ENCODE results near the gene RALB. TPM values are rescaled to one million over a fixed set of nuclear protein-coding genes. Genes with fewer than 3 reads are reported as not detected.

RALB gene
- total and polyA plus RNA-seq, 2 of the 8 experiments (the other 6 are each of a cell fraction or from before 2014, with no cell fraction given), result 12.0 to 16.6 TPM

DNA sequence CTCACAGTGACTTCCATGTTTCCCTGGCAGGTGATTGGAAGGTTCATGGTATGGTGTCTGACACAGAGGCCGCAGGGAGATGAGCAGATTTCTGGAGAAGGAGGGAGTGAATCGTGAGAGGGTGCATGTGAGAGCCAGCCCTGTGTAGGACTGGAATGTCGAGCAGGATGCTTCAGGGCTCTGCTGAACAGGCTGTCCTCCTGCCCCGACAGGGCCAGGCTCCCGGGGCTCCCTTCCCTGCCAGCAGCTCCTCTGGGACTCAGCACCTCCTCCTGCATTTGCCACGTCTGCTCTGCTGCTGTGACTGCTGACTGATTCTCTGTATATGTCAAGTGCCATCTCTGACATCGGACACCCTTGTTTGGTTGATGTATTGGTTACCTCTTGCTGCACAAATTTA lies 54.8 kb downstream of the RALB start:
- no peak overlapping the region for H2BK12ac ChIP-seq (ENCODE audit: low read depth, low read length)
- ChIA-PET POLR2A (ENCODE audit: partially characterized antibody) (no interaction called here), CTCF (ENCODE audit: partially characterized antibody) (interaction anchor here (0.9 to 1.3 kb wide), 2 partner anchors 11 to 15 kb away, joined by 3 read pairs; no protein-coding TSS in a partner anchor)
- no peak for FAIRE-seq
- no peak for DNase-seq (ENCODE audit: low read depth in 1 of 2, low spot score in 2 of 2)
- H3K23me2 ChIP-seq (ENCODE audit: low read depth, low read length), result no peaks in the 10 kb centered on the region
- H2BK5ac ChIP-seq (ENCODE audit: low read depth, low read length), result no peak overlapping the region
- peaks cover 0 to 3% (median 2%) of the 10 kb centered on the region in 4 experiments; a peak in 3 of 7 replicates for H3K4me1 ChIP-seq (replicated peaks in 1 of 4; ENCODE audit: control insufficient read depth in 3 of 4, insufficient read depth in 4 of 4, low read length in 3 of 4)
- H4K5ac ChIP-seq (ENCODE audit: insufficient read length, low read depth, low read length), result no peak overlapping the region
- no peaks in the 10 kb centered on the region for H3K36me3 ChIP-seq (ENCODE audit: control insufficient read depth in 2 of 4, insufficient read depth in 4 of 4, low read length in 3 of 4)
- no peak overlapping the region for H3K9ac ChIP-seq (replicated peaks in 1 of 4; ENCODE audit: extremely low read depth in 1 of 4, low read depth in 3 of 4, low read length in 3 of 4)
- H3K9me3 ChIP-seq (ENCODE audit: insufficient read depth in 2 of 2, low read depth in 1 of 2, low read length in 1 of 2), result no peaks in the 10 kb centered on the region
- H2BK15ac ChIP-seq (ENCODE audit: low read length), result 0 out of 2 replicates have a peak overlapping the region, but pooled peaks have one; percentile 2
- H4K91ac ChIP-seq (replicated peaks; ENCODE audit: insufficient read length, low read length), result no peak overlapping the region
- H3K4ac ChIP-seq (replicated peaks; ENCODE audit: insufficient read length, low read depth, low read length), result no peak overlapping the region
- no peak overlapping the region for H2BK20ac ChIP-seq (ENCODE audit: low read length)
- H3K4me2 ChIP-seq (ENCODE audit: insufficient read depth in 1 of 2, low read depth in 2 of 2, low read length in 2 of 2), result no peak overlapping the region
- H3K79me2 ChIP-seq (ENCODE audit: control insufficient read depth in 1 of 2, insufficient read depth in 2 of 2, low read length in 2 of 2), result no peaks in the 10 kb centered on the region
- H3K18ac ChIP-seq (ENCODE audit: extremely low read depth, low read length), result no peak overlapping the region
- peaks cover 1 to 23% (median 10%) of the 10 kb centered on the region in 4 experiments for H3K27me3 ChIP-seq (replicated peaks in 1 of 4; ENCODE audit: control insufficient read depth in 3 of 4, extremely low read depth in 1 of 4, insufficient read depth in 3 of 4, low read length in 3 of 4)
- H4K20me1 ChIP-seq (replicated peaks in 1 of 2; ENCODE audit: control insufficient read depth in 1 of 2, insufficient read depth in 2 of 2, low read length in 2 of 2), result peaks cover 0 to 2% of the 10 kb centered on the region in 2 experiments
- no peak overlapping the region for H3K4me3 ChIP-seq (ENCODE audit: extremely low read depth in 1 of 4, insufficient read depth in 2 of 4, low read depth in 3 of 4, low read length in 4 of 4)
- no peak overlapping the region for H3K23ac ChIP-seq (ENCODE audit: insufficient read length)
- H2AK5ac ChIP-seq (ENCODE audit: low read depth, low read length), result peak overlapping the region; percentile 65; the same call in 1 of the 2 replicates
- no peak overlapping the region for H3K14ac ChIP-seq (ENCODE audit: insufficient read length)
- no peak overlapping the region for H2BK120ac ChIP-seq (replicated peaks; ENCODE audit: low read depth, low read length)
- TF ChIP-seq BCL11A (IDR thresholded peaks at IDR 0.05; ENCODE audit: low read depth in 2 of 2, low read length in 2 of 2) (no peak), CEBPB (IDR thresholded peaks at IDR 0.05; ENCODE audit: low read depth, low read length) (no peak), TBP (IDR thresholded peaks at IDR 0.05; ENCODE audit: low read depth, low read length) (no peak), GTF2F1 (IDR thresholded peaks at IDR 0.05; ENCODE audit: borderline replicate concordance, low read depth, low read length) (no peak), SAP30 (IDR thresholded peaks at IDR 0.05; ENCODE audit: insufficient read depth, insufficient replicate concordance, low read length) (no peak), CTBP2 (IDR thresholded peaks at IDR 0.05; ENCODE audit: borderline replicate concordance, insufficient read depth, insufficient read length, low read length) (no peak), POU5F1 (IDR thresholded peaks at IDR 0.05; ENCODE audit: low read depth, low read length) (no peak), JUND (IDR thresholded peaks at IDR 0.05; ENCODE audit: low read length) (no peak), CBX5 (IDR thresholded peaks at IDR 0.05; ENCODE audit: low read depth, low read length) (no peak)
- TF ChIP-seq, protein P1, sequence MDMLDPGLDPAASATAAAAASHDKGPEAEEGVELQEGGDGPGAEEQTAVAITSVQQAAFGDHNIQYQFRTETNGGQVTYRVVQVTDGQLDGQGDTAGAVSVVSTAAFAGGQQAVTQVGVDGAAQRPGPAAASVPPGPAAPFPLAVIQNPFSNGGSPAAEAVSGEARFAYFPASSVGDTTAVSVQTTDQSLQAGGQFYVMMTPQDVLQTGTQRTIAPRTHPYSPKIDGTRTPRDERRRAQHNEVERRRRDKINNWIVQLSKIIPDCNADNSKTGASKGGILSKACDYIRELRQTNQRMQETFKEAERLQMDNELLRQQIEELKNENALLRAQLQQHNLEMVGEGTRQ (IDR thresholded peaks at IDR 0.05; ENCODE audit: low read length), result no peak
- H4K8ac ChIP-seq (ENCODE audit: extremely low read depth, insufficient read depth, low read length), result no peak overlapping the region
- H3K79me1 ChIP-seq (ENCODE audit: low read depth, low read length), result no peaks in the 10 kb centered on the region
- H3K27ac ChIP-seq (ENCODE audit: low read depth, low read length), result no peak overlapping the region
- H2AFZ ChIP-seq (ENCODE audit: low read length), result no peak overlapping the region
- no peak overlapping the region for H3K56ac ChIP-seq (replicated peaks; ENCODE audit: insufficient read length, low read depth, low read length)
- WGBS, 2 experiments (ENCODE audit: extremely low coverage in 1 of 2, insufficient coverage in 1 of 2, insufficient read length in 1 of 2, insufficient replicate concordance in 2 of 2, low coverage in 1 of 2, low lambda C conversion rate in 2 of 2, missing lambda C conversion rate in 1 of 2), result 89% methylated on average over 7 of the region's 7 CpGs; no CpG with 5 or more reads in 1 of the 2 experiments
